Stimulated activated CD8-positive, alpha-beta memory T cell treated with anti-CD3 and anti-CD28 coated beads, Interleukin-4, amount 100 ng/mL, for 1 hour (primary cell): ENCODE data around the gene RPL22.
"Not testable (repeated sequence)": the region's sequence is repeated elsewhere in the genome, so short reads cannot be mapped to it uniquely, and the experiment has no call there.

Experiments used
- DNase-seq, 2 donors: peaks; one replicate each; pipeline ENCODE4 v3.0.0-alpha.2; 2020; ENCODE audit warnings: low read depth in 2 of 2, low spot score in 1 of 2

The RPL22 gene

DNA sequence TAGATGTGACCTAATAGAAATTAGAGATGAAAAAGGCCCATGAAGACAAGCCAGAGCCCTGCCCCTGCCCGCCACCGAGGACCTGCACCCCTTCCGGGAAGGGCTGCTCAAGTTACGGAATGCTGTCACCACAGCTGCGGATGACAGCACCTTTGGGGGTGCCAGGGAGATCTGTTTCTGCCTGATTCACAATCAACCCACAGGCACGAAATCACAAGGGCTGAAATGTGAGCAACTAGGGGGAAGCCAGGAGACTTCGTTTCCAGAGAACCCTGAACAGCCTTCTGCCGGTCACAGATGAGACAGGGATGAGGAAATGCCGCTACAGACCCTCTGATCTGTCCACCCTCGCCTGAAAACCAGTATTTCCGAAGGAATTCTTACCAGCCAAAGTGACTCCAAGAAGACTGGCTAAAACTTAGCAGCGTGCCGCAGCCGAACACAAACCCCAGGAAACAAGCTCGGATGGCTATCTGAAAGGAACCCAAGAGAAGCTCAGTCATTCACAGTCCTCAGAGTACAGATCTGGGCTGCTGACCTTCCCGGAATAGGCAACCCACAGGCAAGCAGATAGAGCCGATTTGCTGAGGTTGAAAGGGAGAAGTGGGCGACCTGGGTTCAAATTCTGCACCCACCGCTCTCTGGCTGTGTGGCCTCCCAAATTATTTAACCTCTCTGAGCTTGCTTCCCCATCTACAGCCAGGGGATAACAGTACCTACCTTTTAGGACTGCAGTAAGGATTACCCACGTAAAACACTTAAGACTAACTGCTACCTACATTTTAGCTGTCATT lies 35.3 kb upstream of the RPL22 start:
- DNase-seq, result no peak

DNA sequence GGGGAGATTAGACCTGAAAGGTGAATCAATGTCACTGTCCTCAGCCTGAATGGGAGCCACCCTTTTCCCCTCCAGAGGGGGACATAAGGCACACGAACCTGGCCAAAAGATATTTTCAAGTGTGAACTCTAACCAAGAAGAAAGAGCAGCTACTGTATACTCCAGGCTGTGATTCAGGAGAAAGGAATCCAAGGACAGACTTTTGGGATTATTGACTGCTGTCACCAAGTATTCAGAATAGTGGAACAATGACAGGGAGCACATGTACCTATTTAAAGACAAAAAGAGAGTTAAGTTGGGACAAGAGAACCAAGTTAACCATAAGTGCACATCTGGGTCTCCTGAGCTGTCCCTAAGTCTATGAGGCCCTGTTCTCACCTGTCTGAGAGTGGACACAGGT lies 34.0 kb upstream of the RPL22 start:
- no peak for DNase-seq

DNA sequence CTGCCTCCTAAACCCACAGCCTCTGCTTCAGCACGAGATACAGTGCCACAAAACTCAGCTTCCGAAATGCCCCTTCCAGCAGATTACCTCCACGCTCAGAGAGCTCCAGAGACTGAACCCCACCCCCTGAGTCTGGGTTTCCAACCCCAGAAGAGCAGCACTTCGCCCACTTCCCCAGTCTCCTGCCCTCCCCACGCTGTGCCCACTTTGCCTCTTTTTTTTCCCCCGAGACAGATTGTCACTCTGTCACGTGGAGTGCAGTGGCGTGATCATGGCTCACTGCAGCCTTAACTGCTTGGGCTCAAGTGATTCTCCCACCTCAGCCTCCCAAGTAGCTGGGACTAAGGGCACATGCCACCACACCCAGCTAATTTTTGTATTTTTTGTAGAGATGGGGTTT lies 26.3 kb upstream of the RPL22 start:
- no peak for DNase-seq

DNA sequence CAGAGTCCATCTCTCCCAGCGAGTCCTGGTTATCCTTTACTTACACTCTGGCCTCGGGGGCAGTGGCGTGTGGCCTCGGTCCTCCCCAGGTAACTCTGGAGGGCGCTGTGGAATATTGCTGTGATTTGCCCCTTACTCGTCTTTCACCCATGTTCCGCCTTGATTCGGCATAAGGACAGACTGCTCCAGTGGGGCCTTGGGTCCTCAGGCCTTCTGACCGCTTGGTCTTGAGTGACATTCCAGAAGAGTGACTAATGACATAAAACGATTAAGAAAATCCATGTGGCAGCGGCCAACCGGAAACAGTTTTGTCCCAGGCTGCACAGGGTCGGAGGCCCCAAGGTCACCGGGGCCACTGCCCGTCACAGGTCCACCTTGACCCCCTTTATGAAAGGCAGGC lies 25.3 kb upstream of the RPL22 start:
- DNase-seq, result no peak

GRCh38 chr1:6223617-6224016 lies 24.2 kb upstream of the RPL22 start:
- DNase-seq, result no peak

DNA sequence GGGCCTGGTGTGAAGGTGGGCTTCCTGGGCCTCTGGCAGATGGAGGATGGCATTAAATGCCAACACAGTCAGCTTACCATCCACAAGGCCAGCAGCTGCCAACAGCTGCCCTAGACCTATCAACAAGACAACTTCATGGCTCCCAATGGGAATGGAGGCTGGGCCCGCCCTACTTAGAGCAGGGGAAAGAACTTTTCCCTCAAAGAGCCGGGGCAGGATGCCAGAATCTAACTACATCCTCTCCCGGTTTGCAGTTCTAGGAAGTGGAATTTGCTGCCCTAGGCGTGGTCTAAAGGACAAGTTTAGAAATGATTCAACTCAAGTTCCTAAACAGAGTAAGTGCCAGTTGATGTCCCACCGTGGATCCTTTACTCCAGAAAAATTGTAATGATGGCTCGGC lies 23.2 kb upstream of the RPL22 start:
- DNase-seq, result no peak

GRCh38 chr1:6221210-6221784 lies 21.9 kb upstream of the RPL22 start:
- DNase-seq, result no peak

GRCh38 chr1:6220236-6220635 lies 20.8 kb upstream of the RPL22 start:
- DNase-seq, result no peak

DNA sequence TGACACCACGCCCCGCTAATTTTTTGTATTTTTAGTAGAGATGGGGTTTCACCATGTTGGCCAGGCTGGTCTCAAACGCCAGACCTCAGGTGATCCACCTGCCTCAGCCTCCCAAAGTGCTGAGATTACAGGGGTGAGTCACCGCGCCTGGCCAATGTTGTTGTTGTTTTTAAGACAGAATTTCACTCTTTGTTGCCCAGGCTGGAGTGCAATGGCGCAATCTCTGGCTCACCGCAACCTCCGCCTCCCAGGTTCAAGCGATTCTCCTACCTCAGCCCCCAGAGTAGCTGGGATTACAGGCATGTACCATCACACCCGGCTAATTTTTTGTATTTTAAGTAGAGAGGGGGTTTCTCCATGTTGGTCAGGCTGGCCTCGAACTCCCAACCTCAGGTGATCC lies 20.2 kb upstream of the RPL22 start:
- not testable (repeated sequence) for DNase-seq

- DNase-seq, result no peak
Measured at GRCh38 chr1:6218375-6219164, 19.2 kb upstream of the RPL22 start.

- DNase-seq, result no peak
Measured at GRCh38 chr1:6212193-6212959, 13.0 kb upstream of the RPL22 start.

DNA sequence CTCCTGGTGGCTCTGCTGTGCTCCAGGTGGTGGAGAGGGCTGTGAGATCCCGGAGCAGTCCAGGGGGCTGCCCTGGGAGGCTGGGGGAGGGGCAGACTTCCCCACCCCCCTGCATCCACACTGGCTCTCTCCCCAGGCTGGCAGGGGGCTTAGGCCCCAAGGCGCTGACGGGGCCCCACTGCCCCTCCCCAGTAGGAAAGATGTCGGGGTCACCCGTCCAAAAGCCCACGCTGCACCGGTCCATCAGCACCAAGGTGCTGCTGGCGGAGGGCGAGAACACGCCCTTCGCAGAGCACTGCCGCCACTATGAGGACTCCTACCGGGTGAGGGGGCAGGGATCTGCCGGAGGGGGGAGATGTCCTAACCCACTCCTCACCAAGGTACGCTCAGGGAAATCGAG lies 12.3 kb upstream of the RPL22 start:
- no peak for DNase-seq

- DNase-seq, result no peak
Measured at GRCh38 chr1:6210591-6211355, 11.4 kb upstream of the RPL22 start.

GRCh38 chr1:6209661-6210580 lies 10.5 kb upstream of the RPL22 start:
- DNase-seq, result no peak

DNA sequence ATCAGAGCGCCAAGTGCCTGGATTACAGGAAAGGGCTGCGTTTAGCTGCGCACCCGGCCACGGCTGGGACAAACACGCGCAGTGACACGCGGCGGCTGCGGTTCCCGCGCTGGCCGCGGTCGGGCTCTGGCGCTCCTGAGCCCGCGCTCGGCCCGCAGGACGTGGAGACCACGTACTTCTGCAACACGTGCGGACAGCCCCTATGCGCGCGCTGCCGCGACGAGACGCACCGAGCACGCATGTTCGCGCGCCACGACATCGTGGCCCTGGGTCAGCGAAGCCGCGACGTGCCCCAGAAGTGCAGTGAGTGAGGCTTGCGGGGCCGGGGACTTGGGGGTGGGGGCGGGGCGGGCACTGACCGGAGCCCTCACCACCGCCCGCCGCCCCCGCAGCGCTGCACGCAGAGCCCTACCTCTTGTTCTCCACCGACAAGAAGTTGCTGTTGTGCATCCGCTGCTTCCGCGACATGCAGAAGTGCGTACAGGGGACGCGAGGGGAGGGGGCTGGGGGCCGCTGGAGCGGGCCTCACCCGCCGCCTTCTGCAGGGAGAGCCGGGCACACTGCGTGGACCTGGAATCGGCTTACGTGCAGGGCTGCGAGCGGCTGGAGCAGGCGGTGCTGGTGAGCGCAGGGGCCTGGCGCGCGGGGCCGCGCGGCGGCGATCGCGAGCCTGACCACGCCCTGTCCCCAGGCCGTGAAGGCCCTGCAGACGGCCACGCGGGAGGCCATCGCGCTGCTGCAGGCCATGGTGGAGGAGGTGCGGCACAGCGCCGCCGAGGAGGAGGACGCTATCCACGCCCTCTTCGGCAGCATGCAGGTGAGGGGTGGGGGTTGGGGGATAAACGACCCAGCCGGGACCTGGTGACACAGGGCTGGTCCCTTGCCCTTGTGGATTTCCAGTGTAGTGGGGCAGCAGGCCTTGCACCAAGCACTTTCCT lies 9.6 kb upstream of the RPL22 start:
- DNase-seq, result no peak

DNA sequence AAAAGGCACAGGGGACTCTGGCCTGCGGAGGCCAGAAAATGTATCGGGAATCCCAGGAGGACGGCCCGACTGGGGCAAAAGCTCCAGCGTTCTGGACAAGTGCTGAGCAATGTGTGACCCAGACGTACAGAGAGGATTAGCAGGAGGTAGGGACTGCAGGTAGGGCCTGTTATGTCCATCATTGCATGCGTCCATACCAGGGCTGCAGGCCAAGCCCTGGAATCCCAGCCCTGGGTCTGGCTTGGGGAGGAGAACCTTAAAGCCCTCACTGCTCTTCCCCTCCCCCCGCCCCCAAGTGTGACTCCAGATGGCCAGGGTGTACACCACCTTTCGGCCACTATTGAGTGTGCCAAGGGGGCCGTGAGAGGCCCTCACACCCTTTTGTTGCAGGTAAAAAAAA lies 8.5 kb upstream of the RPL22 start:
- DNase-seq, result no peak

- DNase-seq, result no peak
Measured at GRCh38 chr1:6207075-6207885, 7.9 kb upstream of the RPL22 start.

GRCh38 chr1:6206520-6206855 lies 7.1 kb upstream of the RPL22 start:
- no peak for DNase-seq
